PFSK-1 (cell line): ENCODE data around the gene TARS2.

Experiments used
- FOXP2 ChIP-seq: optimal IDR thresholded peaks from 2 replicates; pipeline ENCODE3; 2011; ENCODE audit warnings: borderline replicate concordance, control low read depth, inconsistent platforms; ENCODE audit not compliant: insufficient read depth; ENCODE audit errors: extremely low read length, extremely low read depth
- POLR2AphosphoS5 ChIP-seq: IDR thresholded peaks from 2 replicates; pipeline ENCODE4 v1.6.1; 2012; ENCODE audit warnings: low read depth, mild to moderate bottlenecking, control low read depth, low read length, moderate library complexity
- REST ChIP-seq, 2 experiments: IDR thresholded peaks; 2 replicates each; pipeline versions ENCODE4 v1.6.1 to v1.8.0; 2011 to 2012; ENCODE audit warnings: low read depth in 2 of 2, low read length in 2 of 2, control low read depth in 1 of 2, inconsistent platforms in 1 of 2, mild to moderate bottlenecking in 1 of 2, moderate library complexity in 1 of 2; ENCODE audit not compliant: insufficient read depth in 1 of 2
- SIN3A ChIP-seq: IDR thresholded peaks from 2 replicates; pipeline ENCODE4 v1.6.1; 2012; ENCODE audit warnings: mild to moderate bottlenecking, low read length, moderate library complexity, borderline replicate concordance; ENCODE audit not compliant: insufficient read depth
- TAF1 ChIP-seq: IDR thresholded peaks from 2 replicates; pipeline ENCODE4 v1.6.1; 2012; ENCODE audit warnings: low read length, control low read depth, borderline replicate concordance; ENCODE audit not compliant: insufficient read depth

The TARS2 gene

GRCh38 chr1:150511985-150512660, 24.9 kb downstream of the TARS2 start:
- TF ChIP-seq POLR2AphosphoS5, result no peak
- TF ChIP-seq SIN3A, result no peak
- TF ChIP-seq TAF1, result no peak
- no peak for TF ChIP-seq FOXP2

GRCh38 chr1:150512846-150513245, 25.6 kb downstream of the TARS2 start:
- TF ChIP-seq FOXP2 (no peak), SIN3A (no peak), POLR2AphosphoS5 (no peak), TAF1 (no peak), REST (IDR thresholded peaks at IDR 0.05; ENCODE audit: insufficient read depth in 1 of 2, low read depth in 2 of 2, low read length in 2 of 2) (no peak)

GRCh38 chr1:150513351-150513791, 26.2 kb downstream of the TARS2 start:
- TF ChIP-seq REST (IDR thresholded peaks at IDR 0.05; ENCODE audit: insufficient read depth in 1 of 2, low read depth in 2 of 2, low read length in 2 of 2), result no peak

GRCh38 chr1:150514260-150514659, 27.0 kb downstream of the TARS2 start:
- TF ChIP-seq REST (IDR thresholded peaks at IDR 0.05; ENCODE audit: insufficient read depth in 1 of 2, low read depth in 2 of 2, low read length in 2 of 2), result no peak
- no peak for TF ChIP-seq FOXP2
- no peak for TF ChIP-seq TAF1
- no peak for TF ChIP-seq POLR2AphosphoS5
- TF ChIP-seq SIN3A, result no peak

- no peak for TF ChIP-seq SIN3A
- TF ChIP-seq TAF1, result no peak
- no peak for TF ChIP-seq POLR2AphosphoS5
- no peak for TF ChIP-seq FOXP2
- TF ChIP-seq REST (IDR thresholded peaks at IDR 0.05; ENCODE audit: insufficient read depth in 1 of 2, low read depth in 2 of 2, low read length in 2 of 2), result no peak
These were observed 27.7 kb downstream of the TARS2 start for GRCh38 chr1:150514913-150515327.
